NCI-H82 treated with DMSO at 0.1 percent for 48 hours (cell line): Measurements from ENCODE around the gene INPP5K.
"Not testable (repeated sequence)": the region's sequence is repeated elsewhere in the genome, so short reads cannot be mapped to it uniquely, and the experiment has no call there.

Experiments used
- DNase-seq: peaks from one replicate; lab custom pipeline; 2025; ENCODE audit not compliant: unreplicated experiment; lab: John Stamatoyannopoulos, UW

INPP5K gene

GRCh38 chr17:1508709-1509108, 7.7 kb downstream of the INPP5K start:
- not testable (repeated sequence) for DNase-seq

- DNase-seq = no peak
Observed at GRCh38 chr17:1506649-1507267, 9.7 kb downstream of the INPP5K start.

GRCh38 chr17:1505586-1505985, 10.8 kb downstream of the INPP5K start:
- no peak for DNase-seq

GRCh38 chr17:1504866-1505265, 11.5 kb downstream of the INPP5K start:
- no peak for DNase-seq

GRCh38 chr17:1503699-1504098, 12.7 kb downstream of the INPP5K start:
- no peak for DNase-seq

DNA sequence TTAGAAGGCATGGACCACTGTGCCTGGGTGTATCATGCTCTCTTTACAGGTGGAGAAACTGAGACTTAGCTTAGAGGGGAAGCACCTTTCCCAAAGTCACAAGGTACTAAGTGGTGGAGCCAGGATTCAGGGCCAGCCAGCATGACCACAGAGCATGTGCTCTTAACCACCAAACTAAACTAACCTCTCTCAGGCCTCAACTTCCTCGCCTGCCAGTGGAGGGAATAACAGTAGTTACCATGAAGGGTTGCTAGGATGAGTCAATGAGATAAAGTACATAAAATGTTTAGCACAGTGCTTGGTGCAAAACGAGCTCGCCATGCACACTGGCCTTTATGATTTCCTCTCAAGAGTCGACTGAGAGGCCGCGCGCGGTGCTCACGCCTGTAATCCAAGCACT, 17.5 kb downstream of the INPP5K start:
- no peak for DNase-seq

DNA sequence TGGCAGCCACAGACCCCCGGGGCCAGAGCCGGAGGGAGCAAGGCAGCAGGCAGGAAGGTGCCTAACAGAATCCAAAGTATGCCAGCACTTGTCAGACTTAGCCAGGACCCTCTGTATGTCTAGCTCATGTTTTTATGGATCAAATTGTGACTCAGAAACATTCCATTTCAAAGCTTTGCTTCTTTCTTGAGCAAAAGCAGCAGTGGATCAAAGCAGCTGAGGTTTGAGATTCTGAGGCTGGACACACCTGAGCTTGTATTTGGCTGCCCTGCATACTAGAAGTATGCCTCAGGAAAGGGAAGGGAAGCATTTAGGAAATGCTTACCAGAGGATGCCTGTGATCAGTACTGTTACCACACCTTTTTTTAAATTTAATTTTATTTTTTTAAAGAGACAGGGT, 18.2 kb downstream of the INPP5K start:
- no peak for DNase-seq

- no peak for DNase-seq
Observed at GRCh38 chr17:1497831-1498230, 18.6 kb downstream of the INPP5K start.

DNA sequence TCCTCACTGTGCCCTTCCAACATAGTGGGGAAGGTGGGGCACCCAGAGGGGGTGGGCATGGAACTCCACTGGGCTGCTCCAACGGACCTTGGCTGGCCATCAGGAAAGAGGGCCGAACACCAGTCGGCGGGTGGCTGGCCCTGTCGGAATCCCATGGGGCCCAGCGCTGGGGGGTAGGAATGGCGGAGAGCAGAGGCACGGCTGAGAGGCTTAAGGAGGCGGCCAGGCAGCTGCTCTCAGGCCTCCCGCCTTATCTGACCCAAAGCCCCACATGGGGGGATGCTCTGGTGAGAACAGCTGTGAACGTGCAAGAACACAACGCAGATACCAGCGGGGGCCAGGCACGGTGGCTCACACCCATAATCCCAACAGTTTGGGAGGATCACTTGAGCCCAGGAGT, 19.5 kb downstream of the INPP5K start:
- peak; percentile 62 for DNase-seq

- no peak for DNase-seq
Observed at GRCh38 chr17:1495265-1495989, 21.0 kb downstream of the INPP5K start.

GRCh38 chr17:1494736-1495253, 21.6 kb downstream of the INPP5K start:
- no peak for DNase-seq

GRCh38 chr17:1494203-1494602, 22.2 kb downstream of the INPP5K start:
- DNase-seq = no peak

GRCh38 chr17:1493291-1493980, 23.0 kb downstream of the INPP5K start:
- no peak for DNase-seq

DNA sequence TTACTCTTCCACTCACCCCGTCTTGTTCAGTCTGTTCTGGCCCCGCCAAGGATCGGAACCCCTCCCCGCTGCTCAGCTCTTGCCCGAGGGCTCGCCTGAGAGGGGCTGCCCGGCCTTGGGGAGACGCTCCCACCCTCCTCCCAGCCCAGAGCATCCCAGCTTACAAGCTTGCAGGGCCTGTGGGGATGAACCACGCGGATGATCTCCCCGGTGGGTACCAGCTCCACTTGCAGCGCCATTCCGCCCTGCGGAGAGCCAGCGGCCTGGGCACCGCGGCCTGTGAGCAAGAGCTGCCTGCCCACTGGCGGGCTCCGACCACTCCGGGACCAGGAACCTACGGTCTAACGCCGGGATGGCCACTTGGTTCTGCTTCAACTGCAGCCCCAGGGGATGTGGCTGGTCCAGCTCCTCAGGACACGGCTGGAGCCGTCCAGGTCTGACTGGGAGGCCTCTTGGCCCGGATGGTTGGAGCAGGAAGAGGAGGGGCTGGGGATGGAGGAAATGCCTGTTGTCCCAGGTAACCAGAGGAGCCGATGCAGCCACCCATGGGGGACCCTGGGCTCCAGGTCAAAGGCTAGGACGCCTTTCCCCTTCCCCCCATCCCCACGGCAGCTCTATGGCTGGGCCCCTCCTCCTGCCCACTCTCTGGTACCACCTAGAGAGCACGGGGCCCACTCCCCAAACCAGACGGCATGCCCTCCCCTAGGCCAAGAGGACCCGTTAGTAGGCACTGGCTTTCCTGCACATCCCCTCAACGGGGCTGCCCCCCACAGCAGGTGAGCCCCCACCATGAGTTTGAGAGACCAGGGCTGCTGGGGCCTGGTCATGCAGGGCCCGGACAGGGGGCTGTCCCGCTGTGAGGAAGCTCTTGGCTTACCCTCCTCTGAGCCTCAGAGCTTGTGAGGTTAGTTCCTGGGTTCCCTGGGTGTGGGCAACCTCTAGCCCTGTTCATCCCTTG, 23.9 kb downstream of the INPP5K start, which contains the start of gene MYO1C:
MYO1C (minus strand) TSS at position 438 of the 958 bp plus-strand sequence; CDS start at position 239, 199 bp downstream.
- no peak for DNase-seq

DNA sequence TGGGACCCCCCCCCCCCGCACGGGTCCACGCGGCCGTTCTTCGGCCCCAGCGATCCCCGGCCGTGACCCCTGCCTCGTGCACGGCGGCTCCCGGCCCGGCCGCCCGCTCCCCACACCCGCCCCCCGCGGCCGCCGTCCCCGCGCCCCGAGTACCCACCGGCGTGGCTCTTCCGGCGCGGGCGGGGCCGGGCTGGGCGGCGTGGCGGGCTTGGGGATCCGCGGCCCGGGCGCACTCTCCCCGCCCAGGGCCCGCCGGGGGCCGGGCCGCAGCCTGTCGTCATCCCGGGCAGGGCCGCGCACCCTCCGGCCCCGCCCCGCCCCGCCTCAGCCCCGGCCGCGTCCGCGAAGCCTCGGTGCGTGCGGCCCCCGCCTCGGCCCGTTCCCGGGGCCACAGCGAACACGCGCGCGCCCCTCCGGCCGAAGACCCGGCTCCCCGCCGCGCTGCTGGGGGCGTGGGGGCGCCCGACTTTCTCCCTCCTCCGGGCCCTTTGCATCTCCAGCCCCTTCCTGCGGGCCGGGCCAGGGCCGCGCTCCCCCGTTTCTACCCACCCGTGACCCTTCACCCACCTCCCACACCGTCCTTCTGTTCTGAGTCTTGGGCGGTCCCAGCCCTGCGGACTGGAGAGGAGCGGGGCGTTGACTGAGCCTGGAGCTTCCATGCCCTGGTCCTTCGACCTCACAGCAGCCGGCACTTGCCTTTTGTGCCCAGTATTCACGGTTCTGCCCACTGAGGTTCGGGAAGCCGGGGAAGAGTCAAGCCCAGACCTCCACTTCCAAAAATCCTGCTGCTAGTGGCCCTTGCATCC, 24.8 kb downstream of the INPP5K start:
- no peak for DNase-seq

GRCh38 chr17:1490643-1491442, 25.6 kb downstream of the INPP5K start:
- peak; percentile 96 for DNase-seq

- no peak for DNase-seq
Observed at GRCh38 chr17:1488826-1489270, 27.6 kb downstream of the INPP5K start.

GRCh38 chr17:1487939-1488825, 28.2 kb downstream of the INPP5K start:
- DNase-seq = peak; percentile 36
